ENCODE data around the gene IFITM5. TPM values are rescaled to one million over a fixed set of nuclear protein-coding genes. Genes with fewer than 3 reads are reported as not detected.
A peak's percentile ranks its signal among the peaks of the same experiment; 100 is the strongest.
"Not testable (repeated sequence)": the region's sequence is repeated elsewhere in the genome, so short reads cannot be mapped to it uniquely, and the experiment has no call there.

IFITM5 gene
- total RNA-seq, 1 experiment from 2014 or later = not detected

- DNase-seq (ENCODE audit: low read depth) = no peak
Measured at GRCh38 chr11:295351-296170, 3.8 kb downstream of the IFITM5 start.

GRCh38 chr11:294780-295179, 4.5 kb downstream of the IFITM5 start:
- DNase-seq (ENCODE audit: low read depth) = no peak

- no peak for DNase-seq (ENCODE audit: low read depth)
Measured at GRCh38 chr11:293852-294661, 5.3 kb downstream of the IFITM5 start.

- no peak for DNase-seq (ENCODE audit: low read depth)
Measured at GRCh38 chr11:293271-293851, 6.0 kb downstream of the IFITM5 start.

- no peak for DNase-seq (ENCODE audit: low read depth)
Measured at GRCh38 chr11:292211-293121, 6.9 kb downstream of the IFITM5 start.

- DNase-seq (ENCODE audit: low read depth) = no peak
Measured at GRCh38 chr11:291281-292210, 7.8 kb downstream of the IFITM5 start.

- DNase-seq (ENCODE audit: low read depth) = no peak
Measured at GRCh38 chr11:290621-291231, 8.6 kb downstream of the IFITM5 start.

GRCh38 chr11:289712-290620, 9.4 kb downstream of the IFITM5 start:
- no peak for DNase-seq (ENCODE audit: low read depth)

GRCh38 chr11:289398-289711, 10.0 kb downstream of the IFITM5 start:
- no peak for DNase-seq (ENCODE audit: low read depth)

- peak; percentile 15 for DNase-seq (ENCODE audit: low read depth)
Measured at GRCh38 chr11:288478-289397, 10.6 kb downstream of the IFITM5 start, which contains the start of gene PGGHG. Gene PGGHG, plus strand, starts transcription at chr11:289126. Its CDS starts 691 bp downstream, at chr11:289817.

GRCh38 chr11:287821-288477, 11.4 kb downstream of the IFITM5 start:
- DNase-seq (ENCODE audit: low read depth) = no peak

- not testable (repeated sequence) for DNase-seq (ENCODE audit: low read depth)
Measured at GRCh38 chr11:286977-287820, 12.1 kb downstream of the IFITM5 start.

GRCh38 chr11:285894-286220, 13.5 kb downstream of the IFITM5 start:
- no peak for DNase-seq (ENCODE audit: low read depth)

- DNase-seq (ENCODE audit: low read depth) = no peak
Measured at GRCh38 chr11:285021-285893, 14.1 kb downstream of the IFITM5 start.

Measured in LHCN-M2 (cell line).